ENCODE data around the gene LCOR.
"Not testable (repeated sequence)": the region's sequence is repeated elsewhere in the genome, so short reads cannot be mapped to it uniquely, and the experiment has no call there.

LCOR gene

DNA sequence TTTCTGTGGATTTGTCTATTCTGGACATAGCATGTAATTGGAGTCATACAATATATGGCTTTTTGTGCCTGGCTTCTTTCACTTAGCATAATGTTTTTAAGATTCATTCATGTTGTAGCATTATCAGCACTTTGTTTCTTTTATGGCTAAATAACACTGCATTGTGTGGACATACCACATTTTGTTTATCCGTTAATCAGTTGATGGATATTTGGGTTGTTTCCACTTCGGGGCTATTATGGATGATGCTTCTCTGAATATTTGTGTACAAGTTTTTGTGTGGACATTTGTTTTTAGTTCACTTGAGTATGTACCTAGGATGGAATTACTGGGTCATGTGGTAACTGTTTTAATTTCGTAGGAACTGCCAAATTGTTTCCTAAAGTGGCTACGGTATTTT, 6.4 kb downstream of the LCOR start:
- TF ChIP-seq CTCF (IDR thresholded peaks at IDR 0.05) = no peak
- no peak overlapping the region for H3K27ac ChIP-seq
- no peak for DNase-seq (ENCODE audit: low spot score)
- H3K4me3 ChIP-seq = no peak overlapping the region

- H3K4me3 ChIP-seq = no peak overlapping the region
- no peak overlapping the region for H3K27ac ChIP-seq
- no peak for TF ChIP-seq CTCF (IDR thresholded peaks at IDR 0.05)
- no peak for DNase-seq (ENCODE audit: low spot score)
Measured at GRCh38 chr10:96840841-96841518, 8.9 kb downstream of the LCOR start.

DNA sequence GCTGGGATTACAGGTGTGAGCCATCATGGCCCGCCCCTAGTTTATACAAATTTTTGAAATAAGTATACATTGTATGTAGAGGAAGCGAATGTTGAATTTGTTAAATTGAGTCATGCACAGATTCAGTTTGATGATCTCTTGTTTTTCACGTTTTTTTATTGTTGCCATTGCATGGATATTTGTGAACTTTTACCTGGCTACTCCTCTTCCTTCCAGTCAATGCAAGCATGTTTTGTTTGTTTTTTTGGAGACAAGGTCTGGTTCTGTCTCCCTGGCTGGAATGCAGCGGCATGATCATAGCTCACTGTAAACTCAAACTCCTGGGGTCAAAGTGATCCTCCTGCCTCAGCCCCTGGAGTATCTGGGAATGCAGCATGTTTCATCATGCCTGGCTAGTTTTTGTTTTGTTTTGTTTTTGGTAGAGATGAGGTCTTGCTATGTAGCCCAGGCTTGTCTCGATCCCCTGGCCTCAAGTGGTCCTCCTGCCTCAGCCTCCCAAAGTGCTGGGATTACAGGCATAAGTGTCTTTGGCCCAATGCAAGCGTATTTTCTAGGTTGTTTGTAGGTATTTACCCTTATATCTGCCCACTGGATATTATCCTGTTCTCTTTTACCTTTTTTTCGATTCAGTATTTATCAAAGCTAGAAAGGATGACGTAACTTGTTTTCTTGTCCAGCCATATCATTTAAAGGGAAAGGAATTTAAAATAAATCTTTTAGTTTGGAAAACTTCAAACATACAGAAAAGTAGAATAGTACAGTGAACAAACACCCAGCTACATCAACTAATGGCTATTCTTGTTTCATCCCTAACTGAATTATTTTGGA, 11.0 kb downstream of the LCOR start:
- TF ChIP-seq CTCF (IDR thresholded peaks at IDR 0.05) = no peak
- H3K4me3 ChIP-seq = no peak overlapping the region
- no peak for DNase-seq (ENCODE audit: low spot score)
- H3K27ac ChIP-seq = no peak overlapping the region

- H3K27ac ChIP-seq = no peak overlapping the region
Measured at GRCh38 chr10:96843823-96844222, 11.7 kb downstream of the LCOR start.

DNA sequence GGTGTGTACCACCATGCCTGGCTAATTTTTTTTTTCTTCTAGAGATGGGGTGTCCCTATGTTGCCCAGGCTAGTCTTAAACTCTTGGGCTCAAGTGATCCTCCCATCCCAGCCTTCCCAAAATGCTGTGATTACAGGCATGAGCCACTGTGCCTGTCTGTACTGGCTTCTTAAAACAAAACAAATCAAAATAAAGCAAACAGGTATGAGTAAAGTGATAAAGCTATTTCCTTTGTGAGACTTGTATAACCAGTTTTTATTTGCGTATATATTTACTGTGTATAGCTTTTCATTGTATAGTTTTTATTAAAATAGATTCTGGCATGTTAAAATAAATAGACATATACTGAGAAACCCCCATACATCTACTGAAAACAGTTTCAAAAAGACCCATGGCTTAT, 14.3 kb downstream of the LCOR start:
- no peak for TF ChIP-seq CTCF (IDR thresholded peaks at IDR 0.05)
- no peak for DNase-seq (ENCODE audit: low spot score)
- Histone ChIP-seq H3K27ac (no peak overlapping the region), H3K4me3 (no peak overlapping the region)

More at GRCh38 chr10:96843823-96844222, 11.7 kb downstream of the LCOR start:
- no peak overlapping the region for H3K4me3 ChIP-seq
- no peak for DNase-seq (ENCODE audit: low spot score)
- TF ChIP-seq CTCF (IDR thresholded peaks at IDR 0.05) = no peak

- Histone ChIP-seq H3K27ac (no peak overlapping the region), H3K4me3 (no peak overlapping the region)
- TF ChIP-seq CTCF (IDR thresholded peaks at IDR 0.05) = no peak
- DNase-seq (ENCODE audit: low spot score) = no peak
Measured at GRCh38 chr10:96846926-96847325, 14.8 kb downstream of the LCOR start.

DNA sequence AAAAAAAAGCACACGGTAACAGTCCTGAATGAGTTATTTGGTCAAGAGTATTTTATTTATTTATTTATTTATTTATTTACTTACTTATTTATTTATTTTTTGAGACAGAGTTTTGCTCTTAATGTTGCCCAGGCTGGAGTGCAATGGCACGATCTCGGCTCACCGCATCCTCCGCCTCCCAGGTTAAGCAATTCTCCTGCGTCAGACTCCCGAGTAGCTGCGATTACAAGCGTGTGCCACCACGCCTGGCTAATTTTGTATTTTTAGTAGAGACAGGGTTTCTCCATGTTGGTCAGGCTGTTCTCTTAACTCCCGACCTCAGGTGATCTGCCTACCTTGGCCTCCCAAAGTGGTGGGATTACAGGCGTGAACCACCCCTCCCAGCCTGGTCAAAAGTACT, 15.3 kb downstream of the LCOR start:
- not testable (repeated sequence) for H3K4me3 ChIP-seq; H3K27ac ChIP-seq; DNase-seq (ENCODE audit: low spot score)

Measured in coronary artery (tissue), 2 donors.